Tibial artery (tissue), 4 donors: ENCODE measurements around the gene RPS18.

Experiments used
- DNase-seq, 2 donors: peaks; one replicate each; pipeline ENCODE4 v3.0.0-alpha.2; 2019
- H3K27ac ChIP-seq, 2 donors: fragments of 200-600 bp; sonication (generic) in 1 of 2; 1 replicate in 1 of 2; 2 replicates in 1 of 2; pipeline ENCODE4 v1.5.1; 2018 to 2019; ENCODE audit warnings: mild to moderate bottlenecking in 1 of 2
- H3K27me3 ChIP-seq, 2 donors: fragments of 200-600 bp; sonication (generic) in 1 of 2; one replicate each; pipeline versions ENCODE4 v1.5.1 to v1.6.0; 2016 to 2019
- H3K36me3 ChIP-seq, 3 donors: fragments of 200-600 bp; sonication (generic) in 2 of 3; one replicate each; pipeline ENCODE4 v1.5.1; 2016 to 2019; ENCODE audit warnings: mild to moderate bottlenecking in 2 of 3
- H3K4me1 ChIP-seq, 4 donors: fragments of 200-600 bp; sonication (generic) in 2 of 4; 1 replicate in 3 of 4; 2 replicates in 1 of 4; pipeline ENCODE4 v1.5.1; 2016 to 2019
- H3K4me3 ChIP-seq, 2 donors: fragments of 200-600 bp; sonication (generic) in 1 of 2; 1 replicate in 1 of 2; 2 replicates in 1 of 2; pipeline ENCODE4 v1.5.1; 2018 to 2019; ENCODE audit warnings: mild to moderate bottlenecking in 2 of 2
- H3K9me3 ChIP-seq, 3 donors: fragments of 200-600 bp; sonication (generic) in 1 of 3; one replicate each; pipeline ENCODE4 v1.5.1; 2016 to 2019
- intact Hi-C: fragments of 100-400 bp; cut with DNase I; formaldehyde crosslinking; loops from one replicate; pipeline ENCODE4 v1.15.0; 2023; ENCODE audit warnings: low total_unique reads
- TF ChIP-seq, protein P1 (sequence below), 2 experiments: fragments of 200-600 bp in 1 of 2; fragments of 450-650 bp in 1 of 2; IDR thresholded peaks; one replicate each; pipeline ENCODE4 v1.5.1; 2017 to 2019; ENCODE audit warnings: antibody characterized with exemption in 2 of 2, mild to moderate bottlenecking in 1 of 2, moderate library complexity in 1 of 2

The RPS18 gene

DNA sequence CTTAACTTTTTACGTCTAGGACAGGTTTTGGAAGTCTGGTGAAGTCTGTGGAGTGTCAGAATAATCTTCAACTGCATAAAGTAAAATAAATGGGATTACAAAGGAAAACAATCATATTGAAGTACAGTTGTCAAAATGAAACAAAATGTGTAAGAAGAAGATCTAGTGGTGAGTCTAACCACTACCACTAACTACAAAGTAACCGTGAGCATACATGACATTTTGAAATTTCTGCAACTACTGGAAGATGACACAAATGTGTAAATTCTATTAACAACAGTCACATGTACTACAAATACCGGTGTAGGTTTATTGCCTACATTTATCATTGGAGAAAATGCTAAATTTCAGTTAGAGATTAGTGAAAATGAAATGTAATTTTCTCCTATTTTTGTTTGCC is 29.9 kb upstream of the RPS18 start:
- H3K4me1 ChIP-seq = no peaks in the 10 kb centered on the region
- no peak overlapping the region for H3K27ac ChIP-seq
- DNase-seq = no peak
- H3K4me3 ChIP-seq = no peak overlapping the region
- no peaks in the 10 kb centered on the region for H3K36me3 ChIP-seq
- intact Hi-C loops = no loop called here
- H3K9me3 ChIP-seq = no peaks in the 10 kb centered on the region
- H3K27me3 ChIP-seq = peaks cover 0 to 49% of the 10 kb centered on the region in 2 donors
- TF ChIP-seq, protein P1, sequence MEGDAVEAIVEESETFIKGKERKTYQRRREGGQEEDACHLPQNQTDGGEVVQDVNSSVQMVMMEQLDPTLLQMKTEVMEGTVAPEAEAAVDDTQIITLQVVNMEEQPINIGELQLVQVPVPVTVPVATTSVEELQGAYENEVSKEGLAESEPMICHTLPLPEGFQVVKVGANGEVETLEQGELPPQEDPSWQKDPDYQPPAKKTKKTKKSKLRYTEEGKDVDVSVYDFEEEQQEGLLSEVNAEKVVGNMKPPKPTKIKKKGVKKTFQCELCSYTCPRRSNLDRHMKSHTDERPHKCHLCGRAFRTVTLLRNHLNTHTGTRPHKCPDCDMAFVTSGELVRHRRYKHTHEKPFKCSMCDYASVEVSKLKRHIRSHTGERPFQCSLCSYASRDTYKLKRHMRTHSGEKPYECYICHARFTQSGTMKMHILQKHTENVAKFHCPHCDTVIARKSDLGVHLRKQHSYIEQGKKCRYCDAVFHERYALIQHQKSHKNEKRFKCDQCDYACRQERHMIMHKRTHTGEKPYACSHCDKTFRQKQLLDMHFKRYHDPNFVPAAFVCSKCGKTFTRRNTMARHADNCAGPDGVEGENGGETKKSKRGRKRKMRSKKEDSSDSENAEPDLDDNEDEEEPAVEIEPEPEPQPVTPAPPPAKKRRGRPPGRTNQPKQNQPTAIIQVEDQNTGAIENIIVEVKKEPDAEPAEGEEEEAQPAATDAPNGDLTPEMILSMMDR (IDR thresholded peaks at IDR 0.05) = no peak

DNA sequence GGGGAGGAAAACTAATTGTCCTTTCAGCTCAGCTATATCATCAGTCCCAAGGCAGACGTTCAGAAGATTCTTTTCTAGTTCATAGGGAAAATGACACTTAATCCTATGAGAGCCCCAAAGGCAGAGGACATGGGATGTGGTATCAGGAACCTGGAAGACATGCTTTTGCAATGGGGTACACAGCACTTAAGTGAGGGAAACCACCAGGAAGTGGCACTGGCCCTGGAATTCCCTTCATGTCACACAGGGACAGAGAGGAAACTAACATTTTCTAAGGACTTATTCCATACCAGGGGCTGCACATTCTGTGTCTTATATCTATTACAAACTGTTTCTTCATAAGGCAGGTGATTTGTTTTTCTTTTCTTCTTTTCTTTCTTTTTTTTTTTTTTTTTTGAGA is 28.4 kb upstream of the RPS18 start:
- intact Hi-C loops = no loop called here
- Histone ChIP-seq H3K27me3 (peaks cover 0 to 40% of the 10 kb centered on the region in 2 donors), H3K4me3 (no peak overlapping the region), H3K9me3 (no peaks in the 10 kb centered on the region), H3K4me1 (peaks cover 0 to 5% (median 3%) of the 10 kb centered on the region in 4 donors), H3K27ac (no peak overlapping the region), H3K36me3 (no peaks in the 10 kb centered on the region)
- TF ChIP-seq, protein P1 (IDR thresholded peaks at IDR 0.05) = no peak
- peak in 1 of 2 donors; percentile 29 for DNase-seq

DNA sequence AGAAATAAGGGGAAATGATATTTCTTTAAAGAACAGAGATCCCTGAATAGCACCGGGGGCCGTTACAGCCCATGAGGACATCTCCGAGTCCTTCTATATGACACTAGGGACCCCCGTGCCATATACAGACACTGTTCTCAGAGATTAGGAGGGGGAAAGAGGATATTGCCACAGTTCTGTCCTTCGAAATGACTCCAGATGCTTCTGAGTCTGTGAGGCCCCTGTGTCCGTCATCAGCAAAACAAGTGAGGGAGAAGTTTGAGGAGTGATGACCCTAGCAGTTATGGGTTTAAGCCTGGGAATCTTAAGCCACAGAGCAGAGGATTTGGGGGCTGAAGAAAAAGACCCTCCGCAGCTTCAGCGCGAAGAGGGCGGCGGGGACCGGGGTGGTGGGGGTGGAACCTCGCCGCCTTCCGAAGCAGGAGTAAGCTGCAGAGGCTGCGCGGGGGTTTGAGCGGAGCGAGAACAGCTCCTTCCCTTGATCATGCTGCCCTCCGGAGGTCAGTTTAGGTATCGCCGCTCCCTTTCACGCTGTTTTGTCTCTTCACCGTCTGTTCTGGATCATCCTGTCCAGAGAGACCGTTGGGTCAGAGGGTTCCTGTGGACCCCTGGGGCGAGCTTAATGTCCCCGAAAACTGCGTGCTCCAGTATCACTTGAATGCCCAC is 23.8 kb upstream of the RPS18 start:
- peak; percentile 88 to 91 for DNase-seq
- H3K4me1 ChIP-seq = peaks cover 0 to 28% (median 20%) of the 10 kb centered on the region in 4 donors
- peak overlapping the region; percentile 92 to 97 for H3K27ac ChIP-seq
- H3K4me3 ChIP-seq = peak overlapping the region; percentile 58 to 79
- H3K27me3 ChIP-seq = peaks cover 0 to 17% of the 10 kb centered on the region in 2 donors
- TF ChIP-seq, protein P1 (IDR thresholded peaks at IDR 0.05) = peak; percentile 97 to 100
- intact Hi-C loops = loop anchor here (5.0 kb wide), 4 partner anchors 36 to 236 kb away; no protein-coding TSS in a partner anchor
- no peaks in the 10 kb centered on the region for H3K9me3 ChIP-seq
- peaks cover 5 to 17% (median 6%) of the 10 kb centered on the region in 3 donors for H3K36me3 ChIP-seq

DNA sequence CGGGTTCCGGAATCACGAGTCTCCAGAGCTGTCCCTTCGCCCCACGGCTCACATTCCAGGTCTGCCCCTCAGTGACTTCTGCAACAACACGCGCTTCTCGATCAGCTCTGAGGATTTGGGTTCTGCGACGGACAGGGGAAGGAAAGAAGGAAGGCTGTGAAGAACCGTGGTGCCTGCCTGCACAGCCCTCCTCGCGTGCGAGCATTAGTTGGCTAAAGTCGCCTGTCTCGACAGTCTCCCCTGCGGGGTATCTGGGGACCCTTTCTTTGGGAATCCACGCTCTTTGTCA is 23.3 kb upstream of the RPS18 start:
- H3K27ac ChIP-seq = peak overlapping the region; percentile 92 to 97
- intact Hi-C loops = loop anchor here (5.0 kb wide), 4 partner anchors 36 to 236 kb away; no protein-coding TSS in a partner anchor
- H3K9me3 ChIP-seq = no peaks in the 10 kb centered on the region
- peaks cover 0 to 17% of the 10 kb centered on the region in 2 donors for H3K27me3 ChIP-seq
- H3K36me3 ChIP-seq = peaks cover 5 to 19% (median 6%) of the 10 kb centered on the region in 3 donors
- peaks cover 0 to 28% (median 20%) of the 10 kb centered on the region in 4 donors for H3K4me1 ChIP-seq
- TF ChIP-seq, protein P1 (IDR thresholded peaks at IDR 0.05) = no peak
- DNase-seq = no peak
- H3K4me3 ChIP-seq = peak overlapping the region; percentile 58 to 79

DNA sequence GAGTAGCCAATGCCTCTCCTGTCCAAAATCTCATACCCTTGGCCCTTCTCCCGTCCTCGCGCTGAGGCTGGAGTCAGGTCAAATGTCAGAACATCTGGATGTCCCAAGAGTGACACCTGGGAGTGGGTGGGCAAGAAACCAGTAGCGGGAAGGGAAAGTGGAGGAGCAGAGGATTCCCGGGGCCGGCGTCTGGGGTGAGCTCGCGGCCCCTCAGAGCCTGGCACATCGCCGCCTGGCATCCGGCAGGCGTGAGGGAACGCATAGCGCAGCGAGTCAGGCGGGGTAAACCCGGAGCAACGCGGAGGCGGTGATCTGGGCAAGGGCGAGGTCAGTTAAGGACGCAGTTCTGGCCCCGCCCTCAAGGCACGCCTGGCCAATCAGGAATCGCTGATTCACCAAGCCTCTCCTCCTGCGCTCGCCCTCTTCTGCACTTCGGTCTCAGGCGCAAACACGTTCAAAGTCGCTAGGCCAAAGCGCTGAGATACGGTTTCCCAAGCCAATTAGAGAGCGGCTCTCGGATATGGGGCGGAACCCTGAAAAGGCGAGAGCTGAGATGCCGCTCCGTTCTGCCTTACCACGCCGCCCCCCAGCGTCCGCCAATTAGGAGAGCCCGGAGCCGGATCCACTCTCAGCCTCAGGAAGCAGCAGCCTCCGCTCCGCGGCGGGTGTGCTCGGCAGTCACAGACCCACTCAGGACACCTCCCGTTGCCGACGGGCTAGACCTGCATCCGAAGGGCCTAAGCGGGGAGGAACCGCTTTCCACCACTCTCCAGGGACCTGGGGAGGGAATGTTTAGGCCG is 22.7 kb upstream of the RPS18 start:
- Histone ChIP-seq H3K36me3 (peaks cover 5 to 19% (median 6%) of the 10 kb centered on the region in 3 donors), H3K4me1 (peaks cover 0 to 28% (median 20%) of the 10 kb centered on the region in 4 donors), H3K4me3 (peak overlapping the region; percentile 58 to 79), H3K9me3 (no peaks in the 10 kb centered on the region), H3K27ac (peak overlapping the region; percentile 92 to 97), H3K27me3 (peaks cover 0 to 17% of the 10 kb centered on the region in 2 donors)
- TF ChIP-seq, protein P1 (IDR thresholded peaks at IDR 0.05) = no peak
- peak; percentile 98 to 99 for DNase-seq
- intact Hi-C loops = loop anchor here (5.0 kb wide), 4 partner anchors 37 to 237 kb away; no protein-coding TSS in a partner anchor
